ENCODE measurements around the gene BNIPL.

GRCh38 chr1:151065089-151065645 lies 28.8 kb downstream of the BNIPL start:
- TF ChIP-seq POLR2AphosphoS5 (IDR thresholded peaks at IDR 0.05; ENCODE audit: low read depth): no peak
- TF ChIP-seq, protein P1, sequence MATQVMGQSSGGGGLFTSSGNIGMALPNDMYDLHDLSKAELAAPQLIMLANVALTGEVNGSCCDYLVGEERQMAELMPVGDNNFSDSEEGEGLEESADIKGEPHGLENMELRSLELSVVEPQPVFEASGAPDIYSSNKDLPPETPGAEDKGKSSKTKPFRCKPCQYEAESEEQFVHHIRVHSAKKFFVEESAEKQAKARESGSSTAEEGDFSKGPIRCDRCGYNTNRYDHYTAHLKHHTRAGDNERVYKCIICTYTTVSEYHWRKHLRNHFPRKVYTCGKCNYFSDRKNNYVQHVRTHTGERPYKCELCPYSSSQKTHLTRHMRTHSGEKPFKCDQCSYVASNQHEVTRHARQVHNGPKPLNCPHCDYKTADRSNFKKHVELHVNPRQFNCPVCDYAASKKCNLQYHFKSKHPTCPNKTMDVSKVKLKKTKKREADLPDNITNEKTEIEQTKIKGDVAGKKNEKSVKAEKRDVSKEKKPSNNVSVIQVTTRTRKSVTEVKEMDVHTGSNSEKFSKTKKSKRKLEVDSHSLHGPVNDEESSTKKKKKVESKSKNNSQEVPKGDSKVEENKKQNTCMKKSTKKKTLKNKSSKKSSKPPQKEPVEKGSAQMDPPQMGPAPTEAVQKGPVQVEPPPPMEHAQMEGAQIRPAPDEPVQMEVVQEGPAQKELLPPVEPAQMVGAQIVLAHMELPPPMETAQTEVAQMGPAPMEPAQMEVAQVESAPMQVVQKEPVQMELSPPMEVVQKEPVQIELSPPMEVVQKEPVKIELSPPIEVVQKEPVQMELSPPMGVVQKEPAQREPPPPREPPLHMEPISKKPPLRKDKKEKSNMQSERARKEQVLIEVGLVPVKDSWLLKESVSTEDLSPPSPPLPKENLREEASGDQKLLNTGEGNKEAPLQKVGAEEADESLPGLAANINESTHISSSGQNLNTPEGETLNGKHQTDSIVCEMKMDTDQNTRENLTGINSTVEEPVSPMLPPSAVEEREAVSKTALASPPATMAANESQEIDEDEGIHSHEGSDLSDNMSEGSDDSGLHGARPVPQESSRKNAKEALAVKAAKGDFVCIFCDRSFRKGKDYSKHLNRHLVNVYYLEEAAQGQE (IDR thresholded peaks at IDR 0.05; ENCODE audit: insufficient replicate concordance, low read depth): no peak

Measured in HL-60 (cell line).